HCT116 (cell line): Measurements from ENCODE around the gene KCNC4. TPM values are rescaled to one million over a fixed set of nuclear protein-coding genes. Genes with fewer than 3 reads are reported as not detected.

Experiments used
- ATAC-seq: fragments of 200-7000 bp; cut with Tn5 transposase; 2 replicates; pipeline ENCODE4 v1.9.1; 2020; ENCODE audit warnings: mild to moderate bottlenecking, moderate library complexity
- BruUV-seq: library from RNA; stranded (reverse); fragments of 400-500 nt; replicated peaks from 2 replicates; lab custom pipeline; 2021; lab: Mats Ljungman, UMichigan
- CTCF ChIA-PET: fragments of 300-600 bp; sonication (Branson Sonifier 250); formaldehyde crosslinking; loops from one replicate; lab custom pipeline; 2021; ENCODE audit warnings: antibody characterized with exemption; lab: Charles Lee
- POLR2A ChIA-PET: fragments of 300-600, 350-600 bp; sonication (Branson Sonifier 250); formaldehyde crosslinking; loops from one replicate; lab custom pipeline; 2021; ENCODE audit warnings: antibody characterized with exemption; lab: Charles Lee
- RAD21 ChIA-PET, 2 experiments: fragments of 300-600 bp; sonication (Branson Sonifier 250); formaldehyde crosslinking; loops; one replicate each; lab custom pipeline; 2023; ENCODE audit warnings: low total read pairs in 2 of 2; ENCODE audit not compliant: uncharacterized antibody in 2 of 2, unreplicated experiment in 2 of 2, low non-redundant PET in 1 of 2; lab: Charles Lee
- DNase-seq: peaks from one replicate; pipeline ENCODE4 v3.0.0-alpha.2; 2010; ENCODE audit warnings: low read depth, low spot score
- H2AFZ ChIP-seq: fragments of 200-600 bp; shearing (Covaris generic), sonication (generic); 2 replicates; pipeline ENCODE4 v1.6.1; 2017; ENCODE audit warnings: low read depth, mixed run types, mixed read lengths, antibody characterized with exemption, low read length; ENCODE audit not compliant: poor library complexity, severe bottlenecking
- H3K27ac ChIP-seq: 2 replicates; pipeline ENCODE4 v1.5.1; 2012; ENCODE audit warnings: low read depth, low read length
- H3K27me3 ChIP-seq: fragments of 200-600 bp; sonication (generic); 2 replicates; pipeline ENCODE4 v1.6.1; 2016; ENCODE audit warnings: mixed run types, low read length, mixed read lengths; ENCODE audit not compliant: insufficient read depth
- H3K36me3 ChIP-seq, 2 experiments: fragments of 200-500 bp in 1 of 2; fragments of 200-600 bp in 1 of 2; sonication (Bioruptor generic) in 1 of 2; sonication (generic) in 1 of 2; 2 replicates each; pipeline versions ENCODE4 v1.5.1 to v1.6.1; 2014 to 2016; ENCODE audit warnings: low read length in 2 of 2, inconsistent platforms in 1 of 2, mixed read lengths in 1 of 2, mixed run types in 1 of 2; ENCODE audit not compliant: insufficient read depth in 2 of 2, control insufficient read depth in 1 of 2
- H3K4me1 ChIP-seq, 2 experiments: fragments of 200-600 bp in 1 of 2; sonication (generic) in 1 of 2; 2 replicates each; pipeline versions ENCODE4 v1.5.1 to v1.6.1; 2012 to 2017; ENCODE audit warnings: low read length in 2 of 2, inconsistent platforms in 1 of 2, mild to moderate bottlenecking in 1 of 2, mixed read lengths in 1 of 2, mixed run types in 1 of 2, moderate library complexity in 1 of 2; ENCODE audit not compliant: insufficient read depth in 2 of 2, control insufficient read depth in 1 of 2
- H3K4me2 ChIP-seq: fragments of 200-600 bp; sonication (generic); 2 replicates; pipeline ENCODE4 v1.6.1; 2017; ENCODE audit warnings: mixed run types, low read length, mixed read lengths
- H3K4me3 ChIP-seq, 2 experiments: fragments of 200-600 bp in 1 of 2; sonication (generic) in 1 of 2; replicated peaks in 1 of 2; 2 replicates each; pipeline ENCODE4 v1.5.1; 2011 to 2016; ENCODE audit warnings: low read length in 2 of 2, control low read depth in 1 of 2, low read depth in 1 of 2, mild to moderate bottlenecking in 1 of 2, mixed read lengths in 1 of 2, mixed run types in 1 of 2
- H3K79me2 ChIP-seq: fragments of 200-600 bp; sonication (generic); 2 replicates; pipeline ENCODE4 v1.6.1; 2017; ENCODE audit warnings: mild to moderate bottlenecking, mixed run types, low read length, moderate library complexity, mixed read lengths; ENCODE audit not compliant: insufficient read depth
- H3K9ac ChIP-seq: fragments of 200-600 bp; sonication (generic); 2 replicates; pipeline ENCODE4 v1.6.1; 2016; ENCODE audit warnings: low read length, mixed read lengths
- H3K9me2 ChIP-seq: fragments of 200-600 bp; sonication (generic), shearing (Covaris generic); 2 replicates; pipeline ENCODE4 v1.6.1; 2017; ENCODE audit warnings: mixed run types, mild to moderate bottlenecking, moderate library complexity; ENCODE audit not compliant: insufficient read depth
- H3K9me3 ChIP-seq, 2 experiments: fragments of 200-500 bp in 1 of 2; fragments of 200-600 bp in 1 of 2; sonication (Bioruptor generic) in 1 of 2; sonication (generic) in 1 of 2; 2 replicates each; pipeline ENCODE4 v1.6.1; 2014 to 2017; ENCODE audit warnings: low read length in 2 of 2, mixed read lengths in 2 of 2, inconsistent platforms in 1 of 2, low read depth in 1 of 2, mild to moderate bottlenecking in 1 of 2, mixed run types in 1 of 2, moderate library complexity in 1 of 2; ENCODE audit not compliant: control insufficient read depth in 1 of 2, insufficient read depth in 1 of 2
- H4K20me1 ChIP-seq: fragments of 200-600 bp; sonication (generic), shearing (Covaris generic); 2 replicates; pipeline ENCODE4 v1.6.1; 2017; ENCODE audit warnings: mixed run types, mild to moderate bottlenecking, moderate library complexity; ENCODE audit not compliant: insufficient read depth
- EGR1 ChIP-seq: IDR thresholded peaks from 2 replicates; pipeline ENCODE4 v1.6.1; 2012; ENCODE audit warnings: low read depth
- ELF1 ChIP-seq: IDR thresholded peaks from 2 replicates; pipeline ENCODE4 v1.6.1; 2012; ENCODE audit warnings: low read depth, borderline replicate concordance
- JUND ChIP-seq: IDR thresholded peaks from 2 replicates; pipeline ENCODE4 v1.6.1; 2012
- intact Hi-C: fragments of 100-400 bp; cut with micrococcal nuclease; formaldehyde crosslinking; loops from 2 replicates; pipeline ENCODE4 v1.10.0; 2022
- total RNA-seq: library from RNA; stranded (reverse); gene quantifications from one replicate; pipeline ENCODE4 v1.2.1, GENCODE V29; 2021; ENCODE audit not compliant: unreplicated experiment

Gene KCNC4
- total RNA-seq, 1 experiment from 2014 or later, result 13.0 TPM

DNA sequence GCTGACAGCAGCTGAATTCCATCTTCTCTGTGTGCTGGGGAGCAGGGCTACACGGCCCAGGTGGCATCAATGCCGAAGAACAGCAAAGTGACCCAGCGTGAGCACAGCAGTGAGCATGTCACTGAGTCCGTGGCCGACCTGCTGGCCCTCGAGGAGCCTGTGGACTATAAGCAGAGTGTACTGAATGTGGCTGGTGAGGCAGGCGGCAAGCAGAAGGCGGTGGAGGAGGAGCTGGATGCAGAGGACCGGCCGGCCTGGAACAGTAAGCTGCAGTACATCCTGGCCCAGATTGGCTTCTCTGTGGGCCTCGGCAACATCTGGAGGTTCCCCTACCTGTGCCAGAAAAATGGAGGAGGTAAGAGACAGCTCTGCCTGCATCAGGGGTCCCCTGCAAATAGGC is 43.3 kb upstream of the KCNC4 start:
- RAD21 ChIA-PET, result no interaction called here
- peaks cover 0 to 6% of the 10 kb centered on the region in 2 experiments; a peak in 2 of 4 replicates for H3K4me1 ChIP-seq
- no peaks in the 10 kb centered on the region for H4K20me1 ChIP-seq
- CTCF ChIA-PET, result no interaction called here
- POLR2A ChIA-PET, result no interaction called here
- H3K4me2 ChIP-seq, result no peak overlapping the region
- H3K9me3 ChIP-seq, result no peaks in the 10 kb centered on the region
- no peak for DNase-seq
- no peak for ATAC-seq
- H3K36me3 ChIP-seq, result no peaks in the 10 kb centered on the region
- H3K79me2 ChIP-seq, result no peaks in the 10 kb centered on the region
- no peak overlapping the region for H3K27ac ChIP-seq
- intact Hi-C loops, result no loop called here
- no TSS peak for BruUV-seq
- no peak overlapping the region for H3K9ac ChIP-seq
- H3K4me3 ChIP-seq, result no peak overlapping the region
- H3K27me3 ChIP-seq, result no peaks in the 10 kb centered on the region
- no peak for TF ChIP-seq JUND
- H3K9me2 ChIP-seq, result no peaks in the 10 kb centered on the region
- H2AFZ ChIP-seq, result no peak overlapping the region

DNA sequence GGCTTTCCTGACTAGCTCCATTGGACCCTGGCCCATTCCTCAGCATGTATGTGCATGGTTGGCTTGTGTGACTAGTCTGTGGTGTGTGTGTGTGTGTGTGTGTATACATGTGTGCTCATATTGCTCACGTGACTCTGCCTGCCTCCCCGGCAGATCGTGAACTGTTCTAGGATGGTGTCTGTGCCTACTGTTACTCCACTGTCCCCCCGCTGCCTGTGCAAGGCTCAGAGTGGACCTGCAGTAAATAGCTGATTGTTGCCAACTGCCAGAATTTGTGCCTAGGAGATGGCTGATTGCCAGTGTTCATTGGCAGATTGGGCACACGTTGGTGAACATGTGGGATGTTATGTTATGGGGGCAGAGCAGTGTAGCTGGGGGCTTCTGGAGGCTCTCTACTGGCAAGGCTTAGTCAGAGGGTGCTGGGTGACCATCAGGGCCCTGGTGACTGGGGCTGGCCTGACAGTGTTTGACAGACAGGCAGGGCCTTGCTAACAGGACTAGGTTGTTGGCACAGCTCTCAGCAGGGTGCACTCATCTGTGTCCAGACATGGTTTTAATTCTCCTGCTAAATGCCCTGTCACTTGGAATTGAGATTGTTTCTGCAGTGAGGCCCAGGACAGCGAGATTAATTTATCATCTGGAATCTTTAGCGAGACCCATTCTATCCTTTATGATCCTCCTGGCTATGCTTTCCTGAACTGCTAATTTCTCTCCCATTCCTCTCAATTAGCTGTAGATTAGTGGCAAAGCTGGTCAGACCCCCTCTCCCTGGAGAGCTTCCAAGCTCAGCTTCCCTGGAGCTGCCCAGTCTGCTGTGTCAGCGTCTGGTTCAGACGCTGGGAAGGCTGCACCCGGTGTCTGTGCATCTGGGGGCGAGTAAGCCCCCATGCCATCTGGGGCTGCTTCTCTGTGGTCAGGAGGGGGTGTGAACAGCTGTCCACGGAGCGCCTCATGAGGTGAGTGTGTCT is 39.1 kb upstream of the KCNC4 start:
- POLR2A ChIA-PET, result no interaction called here
- intact Hi-C loops, result no loop called here
- RAD21 ChIA-PET, result no interaction called here

More for the DNA sequence above, 39.1 kb upstream of the KCNC4 start:
- TF ChIP-seq EGR1, result no peak
- no peak for TF ChIP-seq ELF1
- Histone ChIP-seq H3K27me3 (no peaks in the 10 kb centered on the region), H4K20me1 (no peaks in the 10 kb centered on the region), H3K9me2 (no peaks in the 10 kb centered on the region), H3K9me3 (no peaks in the 10 kb centered on the region), H2AFZ (no peak overlapping the region), H3K36me3 (no peaks in the 10 kb centered on the region), H3K9ac (no peak overlapping the region), H3K4me3 (no peak overlapping the region), H3K4me2 (no peak overlapping the region), H3K4me1 (no peaks in the 10 kb centered on the region), H3K79me2 (no peaks in the 10 kb centered on the region), H3K27ac (no peak overlapping the region)
- ATAC-seq (no peak), DNase-seq (no peak)
- BruUV-seq, result no TSS peak
- CTCF ChIA-PET, result no interaction called here
